AG04449 (cell line): Measurements from ENCODE around the gene KLHL6.

ENCODE experiments used
- CTCF ChIA-PET: fragments of 350-600 bp; formaldehyde crosslinking; extraction: SDS; loops from one replicate; lab custom pipeline; 2021; ENCODE audit warnings: antibody characterized with exemption; lab: Yijun Ruan, JAX
- POLR2A ChIA-PET: fragments of 400-600, 350-600 bp; formaldehyde crosslinking; extraction: SDS; loops from one replicate; lab custom pipeline; 2020; ENCODE audit warnings: antibody characterized with exemption, inconsistent platforms; lab: Yijun Ruan, JAX
- DNase-seq: peaks from one replicate; pipeline ENCODE4 v3.0.0-alpha.2; 2010; ENCODE audit warnings: low read depth, low spot score
- H3K4me3 ChIP-seq: 2 replicates; pipeline ENCODE4 v1.5.1; 2011; ENCODE audit warnings: low read depth, mild to moderate bottlenecking, control low read depth, low read length
- TF ChIP-seq, protein P1 (sequence below): IDR thresholded peaks from one replicate; pipeline ENCODE4 v1.5.1; 2011; ENCODE audit warnings: mild to moderate bottlenecking, moderate library complexity, low read length, control low read depth, inconsistent platforms; ENCODE audit not compliant: insufficient read depth; ENCODE audit errors: missing control alignments

Gene KLHL6

DNA sequence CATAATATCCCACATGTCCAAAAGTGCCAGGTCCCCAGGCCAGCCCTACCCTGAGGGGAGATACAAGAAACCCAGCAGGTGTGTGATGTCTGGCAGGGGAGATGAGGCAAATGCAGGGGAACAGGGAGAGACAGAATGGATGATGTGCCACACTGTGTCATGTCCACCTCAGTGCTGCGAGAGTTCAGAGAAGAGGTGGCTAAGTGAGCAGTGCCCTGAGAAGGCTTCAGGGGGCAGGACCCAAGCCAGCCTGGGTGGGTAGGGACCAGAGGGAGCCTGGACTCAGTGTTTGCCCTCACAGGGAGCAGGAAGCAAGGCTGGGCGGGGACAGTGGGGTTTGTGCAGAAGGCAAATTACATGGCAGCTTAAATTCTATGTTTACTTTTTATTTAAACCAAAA, 61.2 kb downstream of the KLHL6 start:
- ChIA-PET CTCF (interaction anchor here (1.1 to 1.2 kb wide), 2 partner anchors 9 to 14 kb away, joined by 3 to 4 read pairs; no protein-coding TSS in a partner anchor), POLR2A (no interaction called here)
- TF ChIP-seq, protein P1, sequence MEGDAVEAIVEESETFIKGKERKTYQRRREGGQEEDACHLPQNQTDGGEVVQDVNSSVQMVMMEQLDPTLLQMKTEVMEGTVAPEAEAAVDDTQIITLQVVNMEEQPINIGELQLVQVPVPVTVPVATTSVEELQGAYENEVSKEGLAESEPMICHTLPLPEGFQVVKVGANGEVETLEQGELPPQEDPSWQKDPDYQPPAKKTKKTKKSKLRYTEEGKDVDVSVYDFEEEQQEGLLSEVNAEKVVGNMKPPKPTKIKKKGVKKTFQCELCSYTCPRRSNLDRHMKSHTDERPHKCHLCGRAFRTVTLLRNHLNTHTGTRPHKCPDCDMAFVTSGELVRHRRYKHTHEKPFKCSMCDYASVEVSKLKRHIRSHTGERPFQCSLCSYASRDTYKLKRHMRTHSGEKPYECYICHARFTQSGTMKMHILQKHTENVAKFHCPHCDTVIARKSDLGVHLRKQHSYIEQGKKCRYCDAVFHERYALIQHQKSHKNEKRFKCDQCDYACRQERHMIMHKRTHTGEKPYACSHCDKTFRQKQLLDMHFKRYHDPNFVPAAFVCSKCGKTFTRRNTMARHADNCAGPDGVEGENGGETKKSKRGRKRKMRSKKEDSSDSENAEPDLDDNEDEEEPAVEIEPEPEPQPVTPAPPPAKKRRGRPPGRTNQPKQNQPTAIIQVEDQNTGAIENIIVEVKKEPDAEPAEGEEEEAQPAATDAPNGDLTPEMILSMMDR = no peak
- no peak overlapping the region for H3K4me3 ChIP-seq
- no peak for DNase-seq

DNA sequence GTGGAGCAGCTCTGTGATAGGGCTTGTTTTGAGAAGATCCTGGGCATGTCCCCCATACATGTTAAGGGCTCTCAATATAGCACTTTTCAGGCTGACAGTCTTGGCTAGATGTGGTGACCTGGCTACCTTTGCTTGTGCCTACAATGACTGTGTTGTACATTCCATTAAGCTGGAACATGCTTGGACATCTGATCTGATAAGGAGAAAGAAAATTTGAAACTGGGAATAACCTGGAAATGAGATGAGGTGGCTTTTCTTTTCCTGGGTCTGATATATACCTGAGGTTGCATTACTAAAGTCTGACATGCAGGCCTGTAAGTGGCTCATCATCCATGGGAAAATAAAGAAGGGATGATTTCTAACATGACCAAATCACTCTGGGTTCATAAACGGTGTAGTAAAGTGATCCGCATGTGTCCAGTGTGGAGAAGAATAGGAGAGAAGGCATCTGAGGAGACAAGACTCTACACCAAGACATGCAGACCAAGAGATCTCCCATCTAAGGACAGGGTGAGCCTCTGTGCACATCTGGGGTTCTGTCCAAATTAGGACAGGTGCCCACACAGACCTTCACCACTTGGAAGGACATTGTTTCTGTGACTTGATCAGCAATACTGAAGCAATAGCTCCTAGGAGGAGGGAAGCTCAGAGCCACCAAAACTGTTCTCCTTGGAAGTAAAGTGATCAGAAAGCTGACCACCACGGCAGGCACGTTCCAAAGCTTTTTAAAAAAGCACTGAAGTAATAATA, 62.0 kb downstream of the KLHL6 start:
- ChIA-PET CTCF (interaction anchor here (0.8 to 1.2 kb wide), 2 partner anchors 13 to 276 kb away, joined by 3 to 4 read pairs; no protein-coding TSS in a partner anchor), POLR2A (no interaction called here)
- no peak overlapping the region for H3K4me3 ChIP-seq

DNA sequence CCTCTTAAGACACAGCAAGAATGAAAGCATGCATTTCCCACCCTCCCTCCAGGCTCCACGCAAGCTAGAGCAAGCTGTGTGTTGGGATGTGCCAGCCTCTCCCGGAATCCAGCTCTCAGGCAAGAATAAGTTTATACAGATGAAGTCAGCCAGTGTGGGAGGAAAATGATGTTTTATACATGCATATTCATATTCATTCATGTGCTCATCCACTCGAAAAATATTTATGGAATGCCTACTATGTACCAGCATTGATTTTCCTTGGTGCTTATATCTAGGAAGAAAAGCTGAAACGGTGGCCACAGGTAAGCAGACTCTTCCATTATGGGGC, 62.7 kb downstream of the KLHL6 start:
- TF ChIP-seq, protein P1 = no peak
- DNase-seq = no peak
- ChIA-PET CTCF (interaction anchor here (0.8 kb wide), 1 partner anchor 276 kb away, joined by 3 read pairs; no protein-coding TSS in a partner anchor), POLR2A (no interaction called here)
- H3K4me3 ChIP-seq = no peak overlapping the region

More for the DNA sequence above, 62.0 kb downstream of the KLHL6 start:
- TF ChIP-seq, protein P1 = no peak
- no peak for DNase-seq

DNA sequence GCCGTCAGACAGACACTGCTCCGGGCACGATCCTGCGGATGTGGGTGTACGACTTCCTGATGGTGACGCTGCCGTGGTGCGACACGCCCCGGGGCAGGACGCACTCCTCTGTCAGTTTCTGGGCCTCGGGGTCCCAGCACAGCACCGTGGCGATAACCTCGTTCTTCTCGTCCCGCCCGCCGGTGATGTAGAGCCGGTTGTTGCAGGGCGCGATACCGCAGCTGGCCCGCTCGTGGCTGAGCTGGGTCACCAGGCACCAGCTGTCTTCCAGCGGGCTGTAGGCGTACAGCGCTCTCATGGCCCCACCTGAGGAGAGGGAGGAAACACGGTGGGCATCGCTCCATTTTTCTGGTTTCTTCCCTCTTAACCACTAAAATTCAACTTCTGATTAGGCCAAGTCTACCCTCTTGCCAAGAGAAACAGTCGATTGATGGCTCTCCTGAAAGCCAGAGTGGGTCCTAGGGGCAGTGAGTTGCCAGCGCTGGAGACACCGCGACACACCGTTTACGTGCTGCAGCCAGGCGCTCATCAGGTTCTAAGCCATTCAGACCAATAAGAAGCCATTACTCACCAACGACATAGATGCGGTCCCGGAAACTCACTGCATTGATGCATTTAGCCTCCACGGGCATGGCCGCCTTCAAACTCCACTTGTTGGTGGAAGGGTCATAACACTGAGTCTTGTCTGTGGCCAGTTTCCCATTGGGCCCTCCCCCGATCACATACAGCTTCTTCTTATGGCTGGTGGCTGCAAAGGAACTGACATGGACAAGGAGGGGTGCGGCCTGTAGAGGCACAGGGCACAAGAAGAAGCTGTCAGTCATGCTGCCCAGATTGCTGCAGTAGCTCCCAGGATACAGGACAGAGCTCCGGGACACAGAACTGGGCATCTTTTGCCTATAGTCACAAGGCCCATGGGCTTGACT, 63.3 kb downstream of the KLHL6 start:
- TF ChIP-seq, protein P1 = no peak
- POLR2A ChIA-PET = no interaction called here
- CTCF ChIA-PET = interaction anchor here (0.8 kb wide), 1 partner anchor 277 kb away, joined by 3 read pairs; no protein-coding TSS in a partner anchor
- H3K4me3 ChIP-seq = no peak overlapping the region
- DNase-seq = no peak

DNA sequence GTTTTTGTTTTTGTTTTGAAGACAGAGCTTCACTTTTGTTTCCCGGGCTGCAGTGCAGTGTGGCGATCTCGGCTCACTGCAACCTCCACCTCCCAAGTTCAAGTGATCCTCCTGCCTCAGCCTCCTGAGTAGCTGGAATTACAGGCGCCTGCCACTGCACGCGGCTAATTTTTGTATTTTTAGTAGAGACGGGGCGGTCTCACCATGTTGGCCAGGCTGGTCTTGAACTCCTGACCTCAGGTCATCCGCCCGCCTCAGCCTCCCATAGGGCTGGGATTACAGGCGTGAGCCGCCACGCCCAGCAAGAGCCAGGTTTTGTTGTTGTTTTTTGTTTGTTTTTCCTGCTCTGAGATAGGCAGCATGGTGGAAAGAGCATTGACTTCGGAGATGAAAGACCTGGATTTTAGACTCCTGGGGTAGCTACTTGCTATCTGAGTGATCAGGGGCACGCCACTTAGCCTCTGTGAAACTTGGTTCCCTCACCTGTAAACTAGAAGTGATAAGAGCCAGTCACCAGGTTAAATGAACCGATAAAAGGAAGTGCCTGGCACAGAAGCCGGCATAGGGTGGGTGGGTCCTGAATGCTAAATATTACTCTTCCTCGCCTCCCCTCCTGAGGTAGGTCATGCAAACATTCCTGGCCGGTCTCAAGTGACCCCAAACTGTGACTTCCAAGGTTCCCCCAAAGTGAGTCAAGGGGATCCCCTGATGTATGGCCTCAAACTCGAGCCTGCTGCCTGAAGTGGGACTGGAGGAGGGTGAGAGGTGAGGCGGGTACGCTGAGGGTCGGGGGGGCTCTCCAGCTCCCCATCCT, 64.2 kb downstream of the KLHL6 start:
- DNase-seq = no peak
- H3K4me3 ChIP-seq = no peak overlapping the region
- POLR2A ChIA-PET = no interaction called here
- TF ChIP-seq, protein P1 = no peak
- CTCF ChIA-PET = no interaction called here
